IgD-negative memory B cell (primary cell): ENCODE measurements around the gene TMCC1. TPM values are rescaled to one million over a fixed set of nuclear protein-coding genes. Genes with fewer than 3 reads are reported as not detected.
"Not testable (repeated sequence)": the region's sequence is repeated elsewhere in the genome, so short reads cannot be mapped to it uniquely, and the experiment has no call there.

Source experiments
- H3K27ac Mint-ChIP-seq, 3 donors: one replicate each; pipeline ENCODE4 v1.8.0; 2020 to 2022; ENCODE audit warnings: mild to moderate bottlenecking in 3 of 3, mixed read lengths in 3 of 3, moderate library complexity in 1 of 3
- H3K27me3 Mint-ChIP-seq: one replicate; pipeline ENCODE4 v1.8.0; 2021; ENCODE audit warnings: mixed read lengths
- H3K36me3 Mint-ChIP-seq: one replicate; pipeline ENCODE4 v1.8.0; 2020; ENCODE audit warnings: mild to moderate bottlenecking, mixed read lengths
- H3K4me1 Mint-ChIP-seq, 3 donors: one replicate each; pipeline ENCODE4 v1.8.0; 2020 to 2022; ENCODE audit warnings: mixed read lengths in 3 of 3, mild to moderate bottlenecking in 1 of 3
- H3K4me3 Mint-ChIP-seq, 4 donors: one replicate each; pipeline ENCODE4 v1.8.0; 2020 to 2022; ENCODE audit warnings: mild to moderate bottlenecking in 4 of 4, mixed read lengths in 4 of 4, moderate library complexity in 3 of 4
- H3K9me3 Mint-ChIP-seq, 3 donors: one replicate each; pipeline ENCODE4 v1.8.0; 2020 to 2021; ENCODE audit warnings: mixed read lengths in 3 of 3, mild to moderate bottlenecking in 1 of 3
- polyA plus RNA-seq: library from polyadenylated mRNA; unstranded; fragments of 300-500 nt; fragmentation: Illumina TruSeq; gene quantifications from one replicate; pipeline ENCODE4 v1.2.3, GENCODE V29; 2021

TMCC1 gene
- polyA plus RNA-seq, 1 donor from 2014 or later = 8.2 TPM

DNA sequence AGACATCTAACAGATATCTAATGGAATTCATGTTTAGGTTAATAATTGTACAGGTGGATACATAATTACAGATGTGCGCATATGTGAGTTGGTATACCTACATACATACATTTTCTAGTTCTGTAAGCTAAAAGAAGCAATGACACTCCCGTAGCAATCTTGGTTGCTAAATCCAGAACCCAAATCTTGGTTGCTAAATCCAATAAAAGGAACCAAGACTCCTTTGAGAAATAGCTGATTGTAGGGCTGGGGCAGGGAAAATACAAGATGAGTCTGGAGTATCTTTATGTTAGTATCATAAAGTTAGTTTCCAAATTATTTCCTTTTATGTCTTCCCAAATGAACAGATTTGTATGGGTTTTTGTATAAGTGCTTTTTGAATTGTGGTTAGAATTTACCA is 135.2 kb downstream of the TMCC1 start:
- no peaks in the 10 kb centered on the region for H3K27me3 Mint-ChIP-seq
- H3K4me1 Mint-ChIP-seq = peaks cover 0 to 9% (median 0%) of the 10 kb centered on the region in 3 donors
- H3K4me3 Mint-ChIP-seq = no peak overlapping the region
- no peak overlapping the region for H3K27ac Mint-ChIP-seq
- H3K36me3 Mint-ChIP-seq = peaks cover 14% of the 10 kb centered on the region
- peaks cover 1 to 7% (median 5%) of the 10 kb centered on the region in 3 donors for H3K9me3 Mint-ChIP-seq

DNA sequence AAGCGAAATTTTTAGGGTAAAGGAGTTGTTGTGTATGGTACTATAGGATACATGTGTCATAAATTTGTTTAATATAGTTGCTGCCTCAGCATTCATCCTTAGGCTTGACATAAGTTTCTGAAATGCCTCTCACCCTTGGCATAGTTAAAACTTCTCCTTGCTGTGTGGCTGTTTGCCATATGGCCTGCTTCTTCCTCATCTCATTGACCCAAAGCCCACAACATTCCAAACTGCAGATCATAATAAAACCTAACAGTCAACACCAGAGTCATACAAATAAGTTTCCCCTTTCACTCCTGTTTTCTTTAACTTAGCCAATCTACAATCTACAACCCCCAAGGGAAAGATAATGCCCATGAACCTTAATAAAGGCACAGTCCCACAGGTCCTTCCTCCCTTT is 136.6 kb downstream of the TMCC1 start:
- H3K9me3 Mint-ChIP-seq = peaks cover 5 to 15% (median 5%) of the 10 kb centered on the region in 3 donors
- no peaks in the 10 kb centered on the region for H3K27me3 Mint-ChIP-seq
- no peak overlapping the region for H3K27ac Mint-ChIP-seq
- H3K4me3 Mint-ChIP-seq = no peak overlapping the region
- peaks cover 16% of the 10 kb centered on the region for H3K36me3 Mint-ChIP-seq
- H3K4me1 Mint-ChIP-seq = peaks cover 0 to 9% (median 0%) of the 10 kb centered on the region in 3 donors

DNA sequence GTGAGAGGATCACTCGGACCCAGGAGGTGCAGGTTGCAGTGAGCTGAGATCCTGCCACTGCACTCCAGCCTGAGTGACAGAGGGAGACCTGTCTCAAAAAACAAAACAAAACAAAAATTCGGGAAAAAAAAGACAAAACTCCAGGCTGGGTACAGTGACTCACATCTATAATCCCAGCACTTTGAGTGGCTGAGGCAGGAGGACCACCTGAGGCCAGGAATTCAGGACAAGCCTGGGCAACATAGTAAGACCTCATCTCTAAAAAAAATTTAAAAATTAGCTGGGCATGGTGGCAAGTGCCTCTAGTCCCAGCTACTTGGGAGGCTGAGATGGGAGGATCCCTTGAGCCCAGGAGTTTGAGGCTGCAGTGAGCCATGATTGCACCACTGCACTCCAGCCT is 142.4 kb downstream of the TMCC1 start:
- peaks cover 5 to 15% (median 5%) of the 10 kb centered on the region in 3 donors for H3K9me3 Mint-ChIP-seq

DNA sequence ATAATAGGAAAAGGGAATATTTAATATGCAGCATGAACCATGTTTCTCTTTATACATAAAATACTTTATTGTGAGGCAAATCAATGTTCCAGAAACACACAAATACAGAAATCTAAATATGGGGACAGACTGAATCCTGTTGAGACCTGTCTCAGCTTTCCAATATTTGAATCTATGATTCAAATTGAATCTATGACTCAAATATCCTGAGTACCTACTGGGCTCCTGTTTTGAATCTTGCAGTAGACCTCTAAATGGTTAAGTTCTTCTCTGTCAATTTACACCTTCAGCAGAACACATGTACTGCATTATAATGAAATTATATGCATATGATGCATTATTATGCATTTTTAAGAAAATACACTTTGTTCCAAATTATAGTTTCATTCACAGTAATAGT is 143.8 kb downstream of the TMCC1 start:
- Mint-ChIP-seq H3K4me1 (peaks cover 0 to 11% (median 7%) of the 10 kb centered on the region in 3 donors), H3K27ac (no peak overlapping the region), H3K9me3 (peaks cover 5 to 15% (median 5%) of the 10 kb centered on the region in 3 donors), H3K36me3 (peaks cover 3% of the 10 kb centered on the region), H3K27me3 (no peaks in the 10 kb centered on the region), H3K4me3 (no peak overlapping the region)

More for the DNA sequence above, 142.4 kb downstream of the TMCC1 start:
- not testable (repeated sequence) for H3K27ac Mint-ChIP-seq, H3K36me3 Mint-ChIP-seq, H3K27me3 Mint-ChIP-seq, H3K4me3 Mint-ChIP-seq, H3K4me1 Mint-ChIP-seq

DNA sequence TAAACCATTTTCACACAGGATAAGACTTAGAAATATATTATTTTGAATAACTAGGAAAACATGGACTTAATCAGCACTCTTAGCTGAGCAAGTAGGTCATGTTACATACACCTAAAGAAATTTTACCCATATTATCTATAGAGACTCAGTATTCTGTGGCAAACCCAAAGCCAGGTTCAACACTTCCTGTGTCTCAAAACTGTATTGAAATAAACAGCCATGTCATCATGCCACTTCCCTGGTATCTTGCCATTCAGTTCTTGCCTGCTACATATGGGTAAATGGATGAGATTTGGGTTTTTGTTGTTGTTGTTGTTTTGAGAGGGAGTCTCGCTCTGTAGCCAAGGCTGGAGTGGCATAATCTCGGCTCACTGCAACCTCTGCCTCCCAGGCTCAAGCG is 145.5 kb downstream of the TMCC1 start:
- H3K27me3 Mint-ChIP-seq = no peaks in the 10 kb centered on the region
- peaks cover 0 to 13% (median 7%) of the 10 kb centered on the region in 3 donors for H3K4me1 Mint-ChIP-seq
- no peak overlapping the region for H3K27ac Mint-ChIP-seq
- H3K9me3 Mint-ChIP-seq = peaks cover 0 to 5% (median 3%) of the 10 kb centered on the region in 3 donors
- no peak overlapping the region for H3K4me3 Mint-ChIP-seq
- H3K36me3 Mint-ChIP-seq = peaks cover 2% of the 10 kb centered on the region

DNA sequence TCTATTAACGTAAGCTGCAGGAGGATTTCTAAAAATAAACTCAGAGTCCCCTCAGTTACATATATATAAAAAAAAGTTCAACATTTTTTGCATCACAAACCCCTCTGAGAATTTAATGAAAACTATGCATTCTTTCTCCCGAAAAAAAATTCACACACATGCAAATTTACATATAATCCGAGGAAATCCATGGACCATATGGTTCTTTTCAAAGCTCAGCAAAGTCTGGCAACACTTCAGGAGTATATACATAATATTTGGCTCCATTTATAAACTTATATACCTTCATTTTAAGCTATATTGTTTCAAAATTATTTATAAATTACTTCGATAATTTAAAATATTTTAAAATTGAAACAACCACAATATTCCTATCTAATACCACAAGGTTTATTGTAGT is 146.4 kb downstream of the TMCC1 start:
- Mint-ChIP-seq H3K27me3 (no peaks in the 10 kb centered on the region), H3K36me3 (no peaks in the 10 kb centered on the region), H3K9me3 (no peaks in the 10 kb centered on the region), H3K4me1 (peaks cover 6 to 19% (median 11%) of the 10 kb centered on the region in 3 donors), H3K4me3 (no peak overlapping the region), H3K27ac (no peak overlapping the region)

DNA sequence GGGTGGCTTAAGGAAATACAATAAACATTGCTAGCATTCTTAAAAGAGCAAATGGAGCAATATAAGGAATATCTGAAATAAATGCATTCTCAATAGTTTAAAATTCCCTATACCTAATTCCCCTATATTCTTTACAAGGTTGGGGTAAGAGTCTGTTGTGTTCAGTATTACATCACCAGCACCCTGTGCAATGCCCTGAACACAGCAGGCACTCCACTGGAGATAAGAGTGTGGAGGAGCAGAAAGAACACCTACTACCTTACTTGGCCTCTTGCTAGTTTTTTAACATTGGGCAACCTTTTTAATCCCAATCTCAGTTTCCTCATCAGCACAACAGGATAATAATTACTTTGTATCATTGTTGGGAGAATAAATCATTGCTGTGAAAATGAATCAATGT is 146.9 kb downstream of the TMCC1 start:
- H3K36me3 Mint-ChIP-seq = no peaks in the 10 kb centered on the region
- no peaks in the 10 kb centered on the region for H3K9me3 Mint-ChIP-seq
- no peaks in the 10 kb centered on the region for H3K27me3 Mint-ChIP-seq
- H3K4me1 Mint-ChIP-seq = peaks cover 6 to 21% (median 13%) of the 10 kb centered on the region in 3 donors
- H3K27ac Mint-ChIP-seq = no peak overlapping the region
- H3K4me3 Mint-ChIP-seq = peak overlapping the region in 1 of 4 donors; percentile 13

GRCh38 chr3:129745253-129745652 is 148.3 kb downstream of the TMCC1 start:
- H3K9me3 Mint-ChIP-seq = no peaks in the 10 kb centered on the region
- no peaks in the 10 kb centered on the region for H3K27me3 Mint-ChIP-seq
- peaks cover 6 to 24% (median 14%) of the 10 kb centered on the region in 3 donors for H3K4me1 Mint-ChIP-seq
- no peak overlapping the region for H3K4me3 Mint-ChIP-seq
- H3K27ac Mint-ChIP-seq = no peak overlapping the region
- no peaks in the 10 kb centered on the region for H3K36me3 Mint-ChIP-seq

DNA sequence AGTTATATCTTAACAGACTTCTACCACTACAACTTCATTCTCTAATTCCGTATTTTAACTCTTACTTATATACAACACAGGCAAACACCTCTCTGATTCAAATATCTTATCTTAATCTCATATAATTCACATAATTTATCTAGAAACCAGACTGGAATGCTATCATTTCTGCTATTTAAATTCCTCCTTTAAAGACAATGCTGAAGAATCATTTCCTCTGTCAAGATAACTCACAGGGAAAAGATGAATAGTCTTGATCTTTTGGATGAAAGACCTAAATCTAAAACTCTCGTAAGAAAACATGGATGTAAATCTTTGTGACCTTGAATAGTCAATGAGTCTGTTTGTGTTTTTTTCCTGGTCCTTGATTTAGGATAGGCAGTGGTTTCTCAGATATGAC is 151.7 kb downstream of the TMCC1 start:
- Mint-ChIP-seq H3K27ac (no peak overlapping the region), H3K27me3 (no peaks in the 10 kb centered on the region), H3K9me3 (no peaks in the 10 kb centered on the region), H3K4me1 (peaks cover 6 to 23% (median 14%) of the 10 kb centered on the region in 3 donors), H3K36me3 (no peaks in the 10 kb centered on the region), H3K4me3 (no peak overlapping the region)

DNA sequence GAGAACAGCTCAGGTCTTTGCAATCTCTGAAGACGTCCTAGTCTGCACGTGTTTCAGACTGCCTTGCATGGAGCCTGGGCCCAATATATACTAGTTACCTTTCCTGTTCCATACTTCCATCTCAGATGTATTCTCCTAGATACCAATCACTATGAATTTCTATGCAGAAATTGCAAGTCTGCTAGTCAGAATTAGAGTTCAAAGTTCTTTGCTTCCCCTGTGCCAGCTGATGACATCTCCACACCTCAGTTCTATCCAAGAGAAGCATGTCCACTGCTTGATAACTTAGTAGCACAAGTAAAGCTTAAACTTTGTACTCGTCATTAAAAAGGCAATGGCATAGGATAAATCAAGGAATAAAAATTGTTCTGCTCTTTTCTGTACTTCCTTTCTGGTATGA is 153.4 kb downstream of the TMCC1 start:
- peaks cover 8 to 22% (median 14%) of the 10 kb centered on the region in 3 donors for H3K4me1 Mint-ChIP-seq
- no peak overlapping the region for H3K27ac Mint-ChIP-seq
- H3K36me3 Mint-ChIP-seq = peaks cover 1% of the 10 kb centered on the region
- no peak overlapping the region for H3K4me3 Mint-ChIP-seq
- no peaks in the 10 kb centered on the region for H3K27me3 Mint-ChIP-seq
- H3K9me3 Mint-ChIP-seq = no peaks in the 10 kb centered on the region

DNA sequence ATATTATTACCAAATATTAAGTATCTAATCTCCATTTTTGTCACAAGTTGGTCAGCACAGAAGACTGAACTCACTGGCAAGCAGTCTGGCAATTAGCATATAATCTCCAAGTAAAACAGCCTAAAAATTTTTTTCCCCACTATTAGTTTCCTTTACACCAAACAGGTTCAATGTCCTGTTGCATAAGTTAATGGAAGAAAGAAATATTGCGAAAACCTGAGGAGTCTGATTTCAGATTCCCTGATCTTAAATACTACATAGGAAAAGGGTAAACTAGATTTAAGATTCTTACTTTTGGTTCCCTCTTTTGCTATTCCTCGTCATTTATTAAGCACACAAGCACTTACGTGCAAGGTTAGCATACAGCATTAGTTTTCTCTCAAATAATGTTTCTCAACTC is 153.9 kb downstream of the TMCC1 start:
- H3K36me3 Mint-ChIP-seq = peaks cover 1% of the 10 kb centered on the region
- no peak overlapping the region for H3K27ac Mint-ChIP-seq
- H3K4me1 Mint-ChIP-seq = peaks cover 8 to 18% (median 12%) of the 10 kb centered on the region in 3 donors
- no peak overlapping the region for H3K4me3 Mint-ChIP-seq
- H3K9me3 Mint-ChIP-seq = no peaks in the 10 kb centered on the region
- no peaks in the 10 kb centered on the region for H3K27me3 Mint-ChIP-seq

GRCh38 chr3:129738172-129738571 is 155.3 kb downstream of the TMCC1 start:
- H3K4me1 Mint-ChIP-seq = peaks cover 8 to 20% (median 12%) of the 10 kb centered on the region in 3 donors
- H3K27me3 Mint-ChIP-seq = no peaks in the 10 kb centered on the region
- H3K36me3 Mint-ChIP-seq = peaks cover 1% of the 10 kb centered on the region
- peak overlapping the region in 1 of 4 donors; percentile 75 for H3K4me3 Mint-ChIP-seq
- H3K27ac Mint-ChIP-seq = no peak overlapping the region
- no peaks in the 10 kb centered on the region for H3K9me3 Mint-ChIP-seq

GRCh38 chr3:129736070-129736469 is 157.4 kb downstream of the TMCC1 start:
- Mint-ChIP-seq H3K27me3 (no peaks in the 10 kb centered on the region), H3K9me3 (no peaks in the 10 kb centered on the region), H3K36me3 (peaks cover 1% of the 10 kb centered on the region), H3K4me3 (no peak overlapping the region), H3K4me1 (peaks cover 3 to 9% (median 5%) of the 10 kb centered on the region in 3 donors), H3K27ac (no peak overlapping the region)

- Mint-ChIP-seq H3K27ac (no peak overlapping the region), H3K4me3 (no peak overlapping the region), H3K4me1 (peaks cover 3 to 9% (median 5%) of the 10 kb centered on the region in 3 donors), H3K9me3 (no peaks in the 10 kb centered on the region), H3K36me3 (peaks cover 4% of the 10 kb centered on the region), H3K27me3 (no peaks in the 10 kb centered on the region)
These were observed 157.9 kb downstream of the TMCC1 start for GRCh38 chr3:129735638-129736037.

DNA sequence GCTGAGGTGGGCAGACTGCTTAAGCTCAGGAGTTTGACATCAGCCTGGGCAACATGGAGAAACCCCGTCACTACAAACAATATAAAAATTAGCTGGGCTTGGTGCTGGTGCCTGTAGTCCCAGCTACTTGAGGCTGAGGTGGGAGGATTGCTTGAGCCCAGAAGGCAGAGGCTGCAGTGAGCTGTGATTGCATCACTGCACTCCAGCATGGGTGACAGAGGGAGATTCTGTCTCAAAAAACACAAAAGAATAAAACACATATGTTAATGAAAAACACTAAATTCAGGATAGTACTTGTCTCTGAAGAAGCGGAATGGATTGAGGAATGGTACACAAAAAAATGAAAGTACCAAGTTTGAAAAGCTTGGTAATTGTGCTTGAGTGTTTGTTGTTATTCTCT is 159.1 kb downstream of the TMCC1 start:
- Mint-ChIP-seq H3K27ac (no peak overlapping the region), H3K36me3 (peaks cover 4% of the 10 kb centered on the region), H3K9me3 (no peaks in the 10 kb centered on the region), H3K4me3 (no peak overlapping the region), H3K4me1 (peaks cover 3 to 9% (median 5%) of the 10 kb centered on the region in 3 donors), H3K27me3 (no peaks in the 10 kb centered on the region)

- no peaks in the 10 kb centered on the region for H3K27me3 Mint-ChIP-seq
- H3K9me3 Mint-ChIP-seq = peaks cover 0 to 2% (median 0%) of the 10 kb centered on the region in 3 donors
- H3K4me3 Mint-ChIP-seq = no peak overlapping the region
- H3K4me1 Mint-ChIP-seq = peaks cover 2 to 9% (median 3%) of the 10 kb centered on the region in 3 donors
- peaks cover 10% of the 10 kb centered on the region for H3K36me3 Mint-ChIP-seq
- no peak overlapping the region for H3K27ac Mint-ChIP-seq
These were observed 161.2 kb downstream of the TMCC1 start for GRCh38 chr3:129732200-129732876.
